Heart right ventricle (tissue), 16 donors: ENCODE measurements around the gene CENATAC. TPM values are rescaled to one million over a fixed set of nuclear protein-coding genes. Genes with fewer than 3 reads are reported as not detected.
"Not testable (repeated sequence)": the region's sequence is repeated elsewhere in the genome, so short reads cannot be mapped to it uniquely, and the experiment has no call there.

Experiments
- ATAC-seq, 8 donors: fragments of 200-7000 bp; cut with Tn5 transposase; one replicate each; pipeline ENCODE4 v1.9.1; 2020; ENCODE audit warnings: mild to moderate bottlenecking in 8 of 8, moderate library complexity in 8 of 8, moderate number of reproducible peaks in 1 of 8
- DNase-seq, 2 donors: peaks; one replicate each; pipeline ENCODE4 v3.0.0-alpha.2; 2020
- H3K27ac ChIP-seq, 10 donors: fragments of 200-600 bp; sonication (generic) in 2 of 10; one replicate each; pipeline versions ENCODE4 v1.5.0 to v1.8.0; 2020 to 2022; ENCODE audit warnings: mild to moderate bottlenecking in 3 of 10
- H3K27me3 ChIP-seq, 7 donors: fragments of 200-600 bp; one replicate each; pipeline ENCODE4 v1.8.0; 2021 to 2022; ENCODE audit warnings: mild to moderate bottlenecking in 2 of 7
- H3K36me3 ChIP-seq, 9 donors: fragments of 200-600 bp; sonication (generic) in 1 of 9; one replicate each; pipeline versions ENCODE4 v1.5.0 to v1.8.0; 2020 to 2022; ENCODE audit warnings: mild to moderate bottlenecking in 2 of 9
- H3K4me1 ChIP-seq, 9 donors: fragments of 200-600 bp; sonication (generic) in 1 of 9; one replicate each; pipeline versions ENCODE4 v1.5.0 to v1.8.0; 2020 to 2022; ENCODE audit warnings: mild to moderate bottlenecking in 4 of 9
- H3K4me3 ChIP-seq, 10 donors: fragments of 200-600 bp; sonication (generic) in 2 of 10; one replicate each; pipeline versions ENCODE4 v1.5.0 to v1.8.0; 2020 to 2022; ENCODE audit warnings: mild to moderate bottlenecking in 7 of 10, moderate library complexity in 2 of 10
- H3K9me3 ChIP-seq, 11 donors: fragments of 200-600 bp in 10 of 11; sonication (generic) in 2 of 11; one replicate each; pipeline versions ENCODE4 v1.5.0 to v1.8.0; 2013 to 2022; ENCODE audit warnings: mild to moderate bottlenecking in 2 of 11, control low read depth in 1 of 11, moderate library complexity in 1 of 11
- WGBS, 2 donors: extraction: QIAGEN DNeasy Blood & Tissue Kit; methylation state at CpG; one replicate each; pipeline ENCODE4 v1.1.7; 2013; ENCODE audit warnings: inconsistent platforms in 1 of 2; 5-methylcytosine and 5-hydroxymethylcytosine counted together
- intact Hi-C, 10 donors: fragments of 100-400 bp; cut with DNase I; formaldehyde crosslinking; loops; one replicate each; pipeline versions ENCODE4 v1.11.1 to v1.14.2; 2022
- polyA plus RNA-seq, 2 donors: library from polyadenylated mRNA; stranded (reverse); fragments of 200-250 nt; gene quantifications; one replicate each; pipeline ENCODE4 v1.2.3, GENCODE V29; 2013
- total RNA-seq, 10 donors: library from RNA; stranded (reverse); fragmentation: NEBNext Ultra II Directional in 3 of 10; extraction: Animal tissue kit (Norgen Biotek cat#: 25700) in 3 of 10; gene quantifications; one replicate each; pipeline versions ENCODE4 v1.2.1 to v1.2.4, GENCODE V29; 2021 to 2023
- TF ChIP-seq, protein P1 (sequence below), 9 donors: fragments of 200-600 bp; sonication (generic) in 2 of 9; IDR thresholded peaks; one replicate each; pipeline versions ENCODE4 v1.5.0 to v1.8.0; 2021 to 2022; ENCODE audit warnings: antibody characterized with exemption in 9 of 9, mild to moderate bottlenecking in 5 of 9, moderate library complexity in 1 of 9
- donor health status: Arrhythmogenic right ventricular cardiomyopathy.
- donor health status: ischemic (EF 13 %, LVEDD 7.1; RV severe dilation, severe dysfunction).
- donor health status: healthy with polysubstance abuse.
- donor health status: DM: no; HTN: yes; CAD: no.
- donor health status: DM: no; HTN: no; CAD: no.
- donor health status: ischemic (EF 25% LVEDD 6.9; RV normal size, moderate dysfunction).
- donor health status: ischemic (EF 25% LVEDD 5.7; RV mildly dilated, moderate dysfunction).
- donor health status: healthy.
- donor health status: DM: yes; HTN: yes; CAD: no.
- donor health status: Ischemic cardiomyopathy.
- donor health status: ischemic (EF 35%, LVEDD 5.7; RV mildly dilated, moderate dysfunction).
- donor health status: nonischemic (EF 11% LVEDD 7.7; RV severe dilation, severe dysfunction).
- donor health status: DM: yes; HTN: yes; CAD: no.
- donor health status: PGD.
- donor health status: ischemic (EF 29% LVEDD 5.4; RV normal size, mild dysfunction).
- donor health status: nonischemic (EF 23%, LVEDD 6.1; RV moderate dilation, normal function).

The CENATAC gene
- total and polyA plus RNA-seq, 12 donors, result 7.8 to 85.2 (median 11.3) TPM

DNA sequence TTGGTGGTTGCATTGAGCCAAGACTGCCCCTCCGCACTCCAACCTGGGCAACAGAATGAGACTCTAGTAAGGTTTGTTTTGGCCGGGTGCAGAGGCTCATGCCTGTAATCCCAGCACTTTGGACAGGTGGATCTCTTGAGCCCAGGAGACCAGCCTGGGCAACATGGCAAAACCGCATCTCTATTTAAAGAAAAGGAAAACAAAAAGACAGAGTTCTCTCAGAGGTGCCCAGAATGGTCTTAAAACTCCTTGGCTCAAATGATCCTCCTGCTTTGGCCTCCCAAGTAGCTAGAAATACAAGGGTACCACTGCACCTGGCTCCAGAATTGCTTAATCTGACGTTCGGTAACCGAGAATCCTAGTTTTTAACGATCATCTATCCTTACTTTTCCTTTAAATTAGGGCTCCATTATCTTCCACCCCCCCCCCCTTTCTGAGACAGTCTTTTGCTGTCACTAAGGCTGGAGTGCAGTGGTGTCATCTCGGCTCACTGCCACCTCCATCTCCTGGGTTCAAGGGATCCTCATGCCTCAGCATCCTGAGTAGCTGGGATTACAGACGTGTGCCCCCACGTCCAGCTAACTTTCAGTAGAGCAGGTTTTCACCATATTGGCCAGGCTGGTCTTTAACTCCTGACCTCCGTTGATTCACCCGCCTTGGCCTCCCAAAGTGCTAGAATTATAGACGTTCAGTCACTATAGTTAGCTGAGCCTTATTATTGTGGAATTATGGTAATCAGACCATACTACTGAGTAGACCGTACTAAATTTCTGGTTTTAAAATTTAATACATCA lies 18.5 kb downstream of the CENATAC start:
- Histone ChIP-seq H3K27me3 (no peaks in the 10 kb centered on the region), H3K36me3 (peaks cover 0 to 73% (median 21%) of the 10 kb centered on the region in 9 donors), H3K9me3 (no peaks in the 10 kb centered on the region), H3K27ac (peak overlapping the region in 2 of 10 donors; percentile 93 to 94), H3K4me3 (peak overlapping the region in 4 of 10 donors; percentile 82 to 87 (median 84)), H3K4me1 (peaks cover 5 to 47% (median 41%) of the 10 kb centered on the region in 9 donors)
- 77 to 78% methylated on average over 14 of the region's 14 CpGs for WGBS, 2 donors
- ATAC-seq, result no peak
- intact Hi-C loops, result loop anchor here in 2 of 10 donors (5.0 to 10.0 kb wide), 2 partner anchors 48 to 86 kb away; partner anchors contain the start of genes DPAGT1 (in 1 of the 2) and VPS11 (in 1 of the 2)
- TF ChIP-seq, protein P1, sequence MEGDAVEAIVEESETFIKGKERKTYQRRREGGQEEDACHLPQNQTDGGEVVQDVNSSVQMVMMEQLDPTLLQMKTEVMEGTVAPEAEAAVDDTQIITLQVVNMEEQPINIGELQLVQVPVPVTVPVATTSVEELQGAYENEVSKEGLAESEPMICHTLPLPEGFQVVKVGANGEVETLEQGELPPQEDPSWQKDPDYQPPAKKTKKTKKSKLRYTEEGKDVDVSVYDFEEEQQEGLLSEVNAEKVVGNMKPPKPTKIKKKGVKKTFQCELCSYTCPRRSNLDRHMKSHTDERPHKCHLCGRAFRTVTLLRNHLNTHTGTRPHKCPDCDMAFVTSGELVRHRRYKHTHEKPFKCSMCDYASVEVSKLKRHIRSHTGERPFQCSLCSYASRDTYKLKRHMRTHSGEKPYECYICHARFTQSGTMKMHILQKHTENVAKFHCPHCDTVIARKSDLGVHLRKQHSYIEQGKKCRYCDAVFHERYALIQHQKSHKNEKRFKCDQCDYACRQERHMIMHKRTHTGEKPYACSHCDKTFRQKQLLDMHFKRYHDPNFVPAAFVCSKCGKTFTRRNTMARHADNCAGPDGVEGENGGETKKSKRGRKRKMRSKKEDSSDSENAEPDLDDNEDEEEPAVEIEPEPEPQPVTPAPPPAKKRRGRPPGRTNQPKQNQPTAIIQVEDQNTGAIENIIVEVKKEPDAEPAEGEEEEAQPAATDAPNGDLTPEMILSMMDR (IDR thresholded peaks at IDR 0.05), result no peak
- no peak for DNase-seq

DNA sequence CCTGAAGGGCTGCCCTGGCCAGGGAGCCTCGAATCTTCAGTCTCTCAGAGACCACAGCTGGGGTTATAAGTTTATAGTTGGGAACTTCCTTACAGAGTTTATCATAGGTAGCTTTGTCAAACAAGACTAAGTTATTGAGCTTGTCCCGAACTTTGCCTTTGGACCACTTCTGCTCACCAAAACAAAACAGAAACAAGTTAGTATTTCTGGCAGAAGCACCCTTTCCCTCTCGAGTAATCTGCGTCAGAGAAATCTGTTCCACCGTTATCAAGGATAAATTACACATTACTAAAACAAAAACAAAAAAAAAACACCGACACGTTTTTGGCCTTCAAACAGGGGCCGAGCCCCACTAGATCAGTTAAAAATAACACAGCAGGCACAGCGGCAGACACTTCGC lies 19.4 kb downstream of the CENATAC start:
- WGBS, 2 donors, result 5 to 6% methylated on average over 10 of the region's 10 CpGs
- Histone ChIP-seq H3K4me1 (peaks cover 5 to 50% (median 42%) of the 10 kb centered on the region in 9 donors), H3K36me3 (peaks cover 0 to 73% (median 25%) of the 10 kb centered on the region in 9 donors), H3K27ac (peak overlapping the region; percentile 80 to 98 (median 94)), H3K4me3 (peak overlapping the region; percentile 81 to 99 (median 86))
- intact Hi-C loops, result loop anchor here in 2 of 10 donors (5.0 to 10.0 kb wide), 2 partner anchors 47 to 85 kb away; partner anchors contain the start of genes DPAGT1 (in 1 of the 2) and VPS11 (in 1 of the 2)
- ATAC-seq, H3K27me3 ChIP-seq, H3K9me3 ChIP-seq, DNase-seq: not testable (repeated sequence)

DNA sequence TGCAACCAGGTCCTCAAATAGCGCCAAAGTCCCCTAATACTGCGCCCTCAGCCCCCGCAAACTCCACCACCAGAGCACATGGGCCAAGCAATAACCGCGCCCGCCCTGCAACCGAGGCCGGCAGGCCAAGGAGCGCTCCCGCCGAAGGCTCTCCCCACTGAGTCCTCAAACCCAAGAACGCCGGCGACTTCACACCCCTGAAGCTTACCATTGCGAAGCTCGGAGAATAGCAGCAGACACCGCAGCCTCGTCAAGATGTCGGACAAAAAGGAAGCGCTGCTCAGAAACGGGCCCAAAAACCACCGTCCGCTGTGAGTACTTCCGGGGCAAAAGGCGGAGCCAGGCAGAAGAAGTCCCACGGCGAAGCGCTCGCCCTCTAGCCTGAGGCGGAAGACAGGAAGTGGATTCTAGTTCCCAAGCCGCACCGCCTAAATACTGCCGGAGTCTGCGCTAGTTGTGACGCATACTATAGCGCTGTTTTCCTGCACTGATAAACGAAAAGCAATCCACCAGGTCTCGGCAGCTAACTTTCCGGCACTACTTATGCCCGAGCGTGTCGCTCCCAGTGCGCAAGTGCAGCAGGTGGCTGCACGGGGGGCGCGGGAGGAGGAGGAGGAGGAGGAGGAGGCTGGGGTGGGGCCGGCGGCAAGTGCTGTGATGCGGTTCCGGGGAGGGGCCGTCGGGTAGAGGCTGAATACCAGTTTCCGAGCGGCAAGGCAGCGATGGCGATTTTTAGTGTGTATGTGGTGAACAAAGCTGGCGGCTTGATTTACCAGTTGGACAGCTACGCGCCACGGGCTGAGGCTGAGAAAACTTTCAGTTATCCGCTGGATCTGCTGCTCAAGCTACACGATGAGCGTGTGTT lies 20.4 kb downstream of the CENATAC start, which contains the start of the genes RPS25 and TRAPPC4:
Gene RPS25 (minus strand): TSS at position 270 of the 865 bp plus-strand sequence. CDS start 59 bp downstream, at position 211.
Gene TRAPPC4 (plus strand): TSS at position 693 of the 865 bp plus-strand sequence. CDS start 30 bp downstream, at position 723.
- no peaks in the 10 kb centered on the region for H3K27me3 ChIP-seq
- H3K4me3 ChIP-seq, result peak within 1 kb of the TSS; percentile 81 to 99 (median 86)
- DNase-seq, result peak; percentile 93 to 96
- peaks cover 0 to 73% (median 28%) of the 10 kb centered on the region in 9 donors for H3K36me3 ChIP-seq
- TF ChIP-seq, protein P1 (IDR thresholded peaks at IDR 0.05), result peak in 1 of 9 donors; percentile 30
- peak within 1 kb of the TSS; percentile 80 to 98 (median 94) for H3K27ac ChIP-seq
- 0 to 1% methylated on average over 62 to 63 of the region's 63 CpGs for WGBS, 2 donors
- no peaks in the 10 kb centered on the region for H3K9me3 ChIP-seq
- ATAC-seq, result peak; percentile 95 to 98 (median 96)
- intact Hi-C loops, result loop anchor here in 3 of 10 donors (1.0 to 10.0 kb wide), 4 partner anchors 38 to 84 kb away; partner anchors contain the start of genes DPAGT1 (in 1 of the 3), HYOU1 (in 1 of the 3) and VPS11 (in 1 of the 3)
- H3K4me1 ChIP-seq, result peaks cover 5 to 50% (median 44%) of the 10 kb centered on the region in 9 donors

DNA sequence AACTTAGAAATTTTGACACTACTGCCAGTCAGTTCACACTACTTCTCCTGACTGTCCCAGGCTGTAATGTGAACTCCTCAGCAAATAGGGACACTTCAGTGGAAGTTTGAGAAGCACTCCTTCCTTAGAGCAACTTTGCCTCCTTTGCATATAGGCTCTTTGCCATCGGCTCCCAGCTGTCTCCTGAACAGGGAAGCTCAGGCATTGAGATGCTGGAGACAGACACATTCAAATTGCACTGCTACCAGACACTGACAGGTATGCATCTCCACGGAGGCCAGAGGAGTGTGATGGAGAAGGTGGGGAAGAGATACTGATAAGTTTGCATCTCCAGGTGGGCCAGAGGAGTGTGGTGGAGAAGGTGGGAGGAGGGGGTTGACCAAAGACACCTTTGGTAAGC lies 22.1 kb downstream of the CENATAC start:
- TF ChIP-seq, protein P1 (IDR thresholded peaks at IDR 0.05), result no peak

More for the DNA sequence above, 22.1 kb downstream of the CENATAC start:
- Histone ChIP-seq H3K27me3 (no peaks in the 10 kb centered on the region), H3K4me3 (peak overlapping the region in 7 of 10 donors; percentile 81 to 94 (median 86)), H3K36me3 (peaks cover 0 to 74% (median 25%) of the 10 kb centered on the region in 9 donors), H3K9me3 (no peaks in the 10 kb centered on the region), H3K4me1 (peaks cover 8 to 63% (median 53%) of the 10 kb centered on the region in 9 donors), H3K27ac (peak overlapping the region in 3 of 10 donors; percentile 93 to 98 (median 94))
- WGBS, 2 donors, result 47 to 49% methylated on average over 2 of the region's 2 CpGs
- intact Hi-C loops, result loop anchor here in 3 of 10 donors (2.0 to 10.0 kb wide), 3 partner anchors 37 to 82 kb away; partner anchors contain the start of genes DPAGT1 (in 1 of the 3), HYOU1 (in 1 of the 3) and VPS11 (in 1 of the 3)
- ATAC-seq, result no peak
- DNase-seq, result no peak
